IMR-90 (cell line): ENCODE measurements around the gene IL15RA.

ENCODE experiments used
- FOS ChIP-seq: fragments of 150-350 bp; IDR thresholded peaks from 2 replicates; pipeline ENCODE4 v1.6.1; 2016; ENCODE audit warnings: low read depth, low read length
- MXI1 ChIP-seq: IDR thresholded peaks from 2 replicates; pipeline ENCODE4 v1.6.1; 2012; ENCODE audit warnings: low read depth, mild to moderate bottlenecking, low read length, moderate library complexity, borderline replicate concordance

DNA sequence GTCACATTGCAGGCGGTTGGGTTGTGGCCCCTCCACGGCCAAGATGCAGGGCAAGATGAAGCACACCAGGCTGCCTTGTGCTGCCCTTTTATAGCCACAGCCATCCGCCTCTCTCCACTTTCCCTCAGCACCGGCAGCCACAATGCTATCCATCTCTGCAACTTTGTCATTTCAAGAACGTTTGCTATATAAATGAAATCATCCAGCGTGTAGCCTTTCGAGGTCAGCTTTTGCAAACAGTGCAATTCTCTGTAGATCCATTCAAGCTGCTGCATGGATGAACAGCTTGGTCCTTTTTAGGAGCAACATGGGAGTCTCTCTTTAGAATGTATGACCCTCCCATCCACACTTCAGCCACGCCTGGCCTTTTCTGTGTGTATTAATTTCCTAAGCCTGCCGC lies 6.4 kb upstream of the IL15RA start:
- no peak for TF ChIP-seq MXI1
- no peak for TF ChIP-seq FOS
